HepG2 (cell line): ENCODE results near the gene PPP2R5C. TPM values are rescaled to one million over a fixed set of nuclear protein-coding genes. Genes with fewer than 3 reads are reported as not detected.

Source experiments
- ATAC-seq: fragments of 200-7000 bp; cut with Tn5 transposase; 3 replicates; pipeline ENCODE4 v1.9.1; 2020; ENCODE audit warnings: mild to moderate bottlenecking, moderate library complexity
- BruUV-seq: library from RNA; stranded (reverse); fragments of 400-500 nt; replicated peaks from 2 replicates; lab custom pipeline; 2021; lab: Mats Ljungman, UMichigan
- CTCF ChIA-PET: fragments of 300-600 bp; formaldehyde crosslinking; extraction: SDS; loops from one replicate; lab custom pipeline; 2021; ENCODE audit warnings: low total read pairs, inconsistent platforms, low intra/inter-chr PET ratio; lab: Yijun Ruan, JAX
- POLR2A ChIA-PET: fragments of 350-600 bp; sonication (Branson Sonifier 250); formaldehyde crosslinking; loops from one replicate; lab custom pipeline; 2020; ENCODE audit warnings: antibody characterized with exemption, inconsistent platforms; lab: Yijun Ruan, JAX
- DNase-seq: peaks from one replicate; pipeline ENCODE4 v3.0.0-alpha.2; 2015; ENCODE audit warnings: low spot score
- FAIRE-seq: peaks from 3 replicates; lab custom pipeline; 2011; peaks lifted over from hg19 to GRCh38; lab: Jason Lieb, UNC
- H2AFZ ChIP-seq: one replicate; pipeline ENCODE4 v1.6.1; 2011; ENCODE audit warnings: low read length, inconsistent platforms
- H3K27ac ChIP-seq: fragments of 300-600 bp; 3 replicates; pipeline ENCODE4 v1.8.0; 2011; ENCODE audit warnings: mixed run types, mild to moderate bottlenecking, mixed read lengths, low read length, inconsistent platforms; ENCODE audit not compliant: insufficient read depth; ENCODE audit errors: extremely low read length
- H3K27me3 ChIP-seq, 2 experiments: fragments of 200-600 bp in 1 of 2; 2 replicates in 1 of 2; 3 replicates in 1 of 2; pipeline versions ENCODE4 v1.6.0 to v1.8.0; 2011; ENCODE audit warnings: low read length in 2 of 2, mild to moderate bottlenecking in 2 of 2, moderate library complexity in 2 of 2, inconsistent platforms in 1 of 2; ENCODE audit not compliant: insufficient read depth in 2 of 2, control insufficient read depth in 1 of 2
- H3K36me3 ChIP-seq, 2 experiments: fragments of 200-600 bp in 1 of 2; replicated peaks in 1 of 2; 2 replicates in 1 of 2; 3 replicates in 1 of 2; pipeline versions ENCODE4 v1.5.1 to v1.8.0; 2011; ENCODE audit warnings: low read length in 2 of 2, inconsistent platforms in 1 of 2; ENCODE audit not compliant: insufficient read depth in 2 of 2, control insufficient read depth in 1 of 2
- H3K4me1 ChIP-seq: 2 replicates; pipeline ENCODE4 v1.5.1; 2012; ENCODE audit warnings: low read length, inconsistent platforms; ENCODE audit not compliant: insufficient read depth
- H3K4me2 ChIP-seq: 2 replicates; pipeline ENCODE4 v1.6.0; 2011; ENCODE audit warnings: low read depth, low read length, inconsistent platforms
- H3K4me3 ChIP-seq, 3 experiments: fragments of 200-600 bp in 1 of 3; sonication (generic), shearing (Covaris generic) in 1 of 3; replicated peaks in 1 of 3; 2 replicates each; pipeline ENCODE4 v1.5.1; 2011 to 2016; ENCODE audit warnings: low read length in 3 of 3, inconsistent platforms in 2 of 3, low read depth in 2 of 3, mild to moderate bottlenecking in 2 of 3, control low read depth in 1 of 3, mixed read lengths in 1 of 3; ENCODE audit not compliant: insufficient read depth in 1 of 3
- H3K79me2 ChIP-seq: one replicate; pipeline ENCODE4 v1.6.1; 2011; ENCODE audit warnings: low read length, inconsistent platforms; ENCODE audit not compliant: insufficient read depth
- H3K9ac ChIP-seq: 2 replicates; pipeline ENCODE4 v1.6.0; 2011; ENCODE audit warnings: mild to moderate bottlenecking, low read depth, low read length, inconsistent platforms; ENCODE audit not compliant: insufficient read depth
- H3K9me3 ChIP-seq: 2 replicates; pipeline ENCODE4 v1.5.1; 2012; ENCODE audit warnings: mild to moderate bottlenecking, low read length
- H4K20me1 ChIP-seq: 2 replicates; pipeline ENCODE4 v1.6.0; 2011; ENCODE audit warnings: inconsistent platforms, mild to moderate bottlenecking, low read length, moderate library complexity; ENCODE audit not compliant: insufficient read depth
- GFI1 ChIP-seq: sonication (generic); formaldehyde crosslinking; IDR thresholded peaks from 2 replicates; pipeline ENCODE4 v1.5.0; 2020; ENCODE audit warnings: missing genetic modification reagents, mild to moderate bottlenecking, borderline replicate concordance
- NPAS2 ChIP-seq: sonication (generic); formaldehyde crosslinking; IDR thresholded peaks from 2 replicates; pipeline ENCODE4 v1.8.0; 2022; ENCODE audit warnings: mild to moderate bottlenecking, missing genetic modification reagents, borderline replicate concordance
- ZNF460 ChIP-seq: sonication (generic); formaldehyde crosslinking; IDR thresholded peaks from 2 replicates; pipeline ENCODE4 v1.5.1; 2020; ENCODE audit warnings: missing genetic modification reagents, mild to moderate bottlenecking, borderline replicate concordance
- ZNF776 ChIP-seq: sonication (generic); formaldehyde crosslinking; IDR thresholded peaks from 2 replicates; pipeline ENCODE4 v1.4.0; 2020; ENCODE audit warnings: mild to moderate bottlenecking, missing genetic modification reagents
- WGBS: methylation state at CpG from one replicate; pipeline ENCODE4 v1.1.6; 2017; ENCODE audit warnings: low lambda C conversion rate; 5-methylcytosine and 5-hydroxymethylcytosine counted together
- in situ Hi-C: cut with HindIII; loops from 2 replicates; pipeline ENCODE4 v1.10.0; 2017; ENCODE audit warnings: low pct_unique_long_range_greater_than_20kb; ENCODE audit not compliant: extremely low pct_ligation_motif_present
- intact Hi-C: fragments of 100-400 bp; cut with micrococcal nuclease; formaldehyde crosslinking; loops from one replicate; pipeline ENCODE4 v1.10.0; 2022; ENCODE audit not compliant: unreplicated experiment
- polyA plus RNA-seq, 8 experiments: library from polyadenylated mRNA; depleted of rRNA in 3 of 8; stranded (reverse) in 7 of 8; unstranded in 1 of 8; fragments of >200 nt; fragmentation: Illumina TruSeq in 4 of 8; extraction: Trizol in 4 of 8; gene quantifications; 2 replicates each; pipeline versions ENCODE4 v1.2.1 to v1.2.3, GENCODE V29; 2011 to 2016; ENCODE audit warnings: low read depth in 4 of 8, missing spikeins in 1 of 8, mixed read lengths in 1 of 8; ENCODE audit not compliant: insufficient read depth in 1 of 8
- total RNA-seq, 5 experiments: library from RNA; depleted of rRNA; stranded (reverse); fragments of >200 nt; fragmentation: Illumina TruSeq; extraction: Trizol; gene quantifications; 2 replicates each; pipeline ENCODE4 v1.2.3, GENCODE V29; 2016; ENCODE audit warnings: low read depth in 1 of 5
- TF ChIP-seq, protein P1 (sequence below): sonication (generic); formaldehyde crosslinking; IDR thresholded peaks from 2 replicates; pipeline ENCODE4 v1.4.0; 2020; ENCODE audit warnings: missing genetic modification reagents
- TF ChIP-seq, protein P2 (sequence below): sonication (generic); formaldehyde crosslinking; IDR thresholded peaks from 2 replicates; pipeline ENCODE4 v1.4.0; 2020; ENCODE audit warnings: mild to moderate bottlenecking, low read depth, missing genetic modification reagents
- TF ChIP-seq, protein P3 (sequence below): sonication (generic); formaldehyde crosslinking; IDR thresholded peaks from 2 replicates; pipeline ENCODE4 v1.4.0; 2020; ENCODE audit warnings: missing genetic modification reagents

The PPP2R5C gene
- total and polyA plus RNA-seq, 2 of the 13 experiments (the other 11 are each of a cell fraction or from before 2014, with no cell fraction given), result 74.3 to 78.5 TPM

DNA sequence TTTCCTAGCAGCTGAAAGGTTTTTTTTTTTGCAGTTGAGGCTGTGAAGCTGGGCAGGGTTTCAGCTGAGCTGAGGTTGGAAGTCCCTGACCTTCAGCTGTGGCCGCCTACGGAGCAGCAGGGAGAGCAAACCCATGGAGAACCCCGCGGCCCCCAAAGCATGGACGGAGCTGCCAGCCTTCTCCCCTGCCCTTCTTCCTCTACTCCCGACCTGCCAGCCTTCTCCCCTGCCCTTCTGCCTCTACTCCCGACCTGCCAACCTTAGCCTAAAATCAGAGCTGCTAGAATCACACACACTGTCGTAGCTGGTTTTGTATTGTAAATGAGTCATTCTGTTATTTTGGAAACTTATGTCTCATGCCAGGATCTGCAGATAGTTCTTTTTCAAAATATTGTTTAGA is 74.6 kb downstream of the PPP2R5C start:
- Histone ChIP-seq H3K4me2 (no peak overlapping the region), H3K9me3 (no peaks in the 10 kb centered on the region), H3K9ac (no peak overlapping the region), H4K20me1 (0 out of 2 replicates have a peak, but pooled peaks cover 9% of the 10 kb centered on the region), H3K27me3 (no peaks in the 10 kb centered on the region), H2AFZ (no peak overlapping the region), H3K27ac (no peak overlapping the region), H3K4me3 (no peak overlapping the region), H3K79me2 (peaks cover 42% of the 10 kb centered on the region), H3K36me3 (peaks cover 5 to 18% of the 10 kb centered on the region in 2 experiments; a peak in 2 of 5 replicates)
- CTCF ChIA-PET, result no interaction called here
- intact Hi-C loops (no loop called here), in situ Hi-C loops (no loop called here)
- no peak for FAIRE-seq
- TF ChIP-seq ZNF776 (CRISPR knock-in tag) (no peak), ZNF460 (no peak), NPAS2 (CRISPR knock-in tag) (no peak), GFI1 (CRISPR knock-in tag) (no peak)
- TF ChIP-seq, protein P1, sequence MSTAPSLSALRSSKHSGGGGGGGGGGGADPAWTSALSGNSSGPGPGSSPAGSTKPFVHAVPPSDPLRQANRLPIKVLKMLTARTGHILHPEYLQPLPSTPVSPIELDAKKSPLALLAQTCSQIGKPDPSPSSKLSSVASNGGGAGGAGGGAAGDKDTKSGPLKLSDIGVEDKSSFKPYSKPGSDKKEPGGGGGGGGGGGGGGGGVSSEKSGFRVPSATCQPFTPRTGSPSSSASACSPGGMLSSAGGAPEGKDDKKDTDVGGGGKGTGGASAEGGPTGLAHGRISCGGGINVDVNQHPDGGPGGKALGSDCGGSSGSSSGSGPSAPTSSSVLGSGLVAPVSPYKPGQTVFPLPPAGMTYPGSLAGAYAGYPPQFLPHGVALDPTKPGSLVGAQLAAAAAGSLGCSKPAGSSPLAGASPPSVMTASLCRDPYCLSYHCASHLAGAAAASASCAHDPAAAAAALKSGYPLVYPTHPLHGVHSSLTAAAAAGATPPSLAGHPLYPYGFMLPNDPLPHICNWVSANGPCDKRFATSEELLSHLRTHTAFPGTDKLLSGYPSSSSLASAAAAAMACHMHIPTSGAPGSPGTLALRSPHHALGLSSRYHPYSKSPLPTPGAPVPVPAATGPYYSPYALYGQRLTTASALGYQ (CRISPR knock-in tag), result no peak
- TF ChIP-seq, protein P2, sequence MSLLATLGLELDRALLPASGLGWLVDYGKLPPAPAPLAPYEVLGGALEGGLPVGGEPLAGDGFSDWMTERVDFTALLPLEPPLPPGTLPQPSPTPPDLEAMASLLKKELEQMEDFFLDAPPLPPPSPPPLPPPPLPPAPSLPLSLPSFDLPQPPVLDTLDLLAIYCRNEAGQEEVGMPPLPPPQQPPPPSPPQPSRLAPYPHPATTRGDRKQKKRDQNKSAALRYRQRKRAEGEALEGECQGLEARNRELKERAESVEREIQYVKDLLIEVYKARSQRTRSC (CRISPR knock-in tag), result no peak
- TF ChIP-seq, protein P3, sequence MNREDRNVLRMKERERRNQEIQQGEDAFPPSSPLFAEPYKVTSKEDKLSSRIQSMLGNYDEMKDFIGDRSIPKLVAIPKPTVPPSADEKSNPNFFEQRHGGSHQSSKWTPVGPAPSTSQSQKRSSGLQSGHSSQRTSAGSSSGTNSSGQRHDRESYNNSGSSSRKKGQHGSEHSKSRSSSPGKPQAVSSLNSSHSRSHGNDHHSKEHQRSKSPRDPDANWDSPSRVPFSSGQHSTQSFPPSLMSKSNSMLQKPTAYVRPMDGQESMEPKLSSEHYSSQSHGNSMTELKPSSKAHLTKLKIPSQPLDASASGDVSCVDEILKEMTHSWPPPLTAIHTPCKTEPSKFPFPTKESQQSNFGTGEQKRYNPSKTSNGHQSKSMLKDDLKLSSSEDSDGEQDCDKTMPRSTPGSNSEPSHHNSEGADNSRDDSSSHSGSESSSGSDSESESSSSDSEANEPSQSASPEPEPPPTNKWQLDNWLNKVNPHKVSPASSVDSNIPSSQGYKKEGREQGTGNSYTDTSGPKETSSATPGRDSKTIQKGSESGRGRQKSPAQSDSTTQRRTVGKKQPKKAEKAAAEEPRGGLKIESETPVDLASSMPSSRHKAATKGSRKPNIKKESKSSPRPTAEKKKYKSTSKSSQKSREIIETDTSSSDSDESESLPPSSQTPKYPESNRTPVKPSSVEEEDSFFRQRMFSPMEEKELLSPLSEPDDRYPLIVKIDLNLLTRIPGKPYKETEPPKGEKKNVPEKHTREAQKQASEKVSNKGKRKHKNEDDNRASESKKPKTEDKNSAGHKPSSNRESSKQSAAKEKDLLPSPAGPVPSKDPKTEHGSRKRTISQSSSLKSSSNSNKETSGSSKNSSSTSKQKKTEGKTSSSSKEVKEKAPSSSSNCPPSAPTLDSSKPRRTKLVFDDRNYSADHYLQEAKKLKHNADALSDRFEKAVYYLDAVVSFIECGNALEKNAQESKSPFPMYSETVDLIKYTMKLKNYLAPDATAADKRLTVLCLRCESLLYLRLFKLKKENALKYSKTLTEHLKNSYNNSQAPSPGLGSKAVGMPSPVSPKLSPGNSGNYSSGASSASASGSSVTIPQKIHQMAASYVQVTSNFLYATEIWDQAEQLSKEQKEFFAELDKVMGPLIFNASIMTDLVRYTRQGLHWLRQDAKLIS (CRISPR knock-in tag), result no peak
- TF ChIP-seq, all 625 proteins: peak for 0
- POLR2A ChIA-PET, result no interaction called here
- ATAC-seq, result no peak
- no peak for DNase-seq
- no TSS peak for BruUV-seq
- WGBS, result 92% methylated on average over 8 of the region's 8 CpGs
- H3K4me1 ChIP-seq, result no peaks in the 10 kb centered on the region
